Breast epithelium (tissue), 3 donors: ENCODE data around the gene NR1H2.

Experiments
- POLR2A ChIP-seq: fragments of 450-650 bp; IDR thresholded peaks from one replicate; pipeline ENCODE4 v1.6.1; 2016; ENCODE audit warnings: antibody characterized with exemption, mild to moderate bottlenecking, moderate library complexity
- POLR2AphosphoS5 ChIP-seq, 3 donors: sonication (generic); formaldehyde crosslinking; IDR thresholded peaks; one replicate each; pipeline ENCODE4 v1.6.1; 2017; ENCODE audit warnings: antibody characterized with exemption in 3 of 3
- TF ChIP-seq, protein P1 (sequence below), 3 donors: fragments of 450-650 bp; IDR thresholded peaks; one replicate each; pipeline ENCODE4 v1.5.1; 2016 to 2017; ENCODE audit warnings: antibody characterized with exemption in 3 of 3, mild to moderate bottlenecking in 3 of 3, moderate library complexity in 3 of 3

DNA sequence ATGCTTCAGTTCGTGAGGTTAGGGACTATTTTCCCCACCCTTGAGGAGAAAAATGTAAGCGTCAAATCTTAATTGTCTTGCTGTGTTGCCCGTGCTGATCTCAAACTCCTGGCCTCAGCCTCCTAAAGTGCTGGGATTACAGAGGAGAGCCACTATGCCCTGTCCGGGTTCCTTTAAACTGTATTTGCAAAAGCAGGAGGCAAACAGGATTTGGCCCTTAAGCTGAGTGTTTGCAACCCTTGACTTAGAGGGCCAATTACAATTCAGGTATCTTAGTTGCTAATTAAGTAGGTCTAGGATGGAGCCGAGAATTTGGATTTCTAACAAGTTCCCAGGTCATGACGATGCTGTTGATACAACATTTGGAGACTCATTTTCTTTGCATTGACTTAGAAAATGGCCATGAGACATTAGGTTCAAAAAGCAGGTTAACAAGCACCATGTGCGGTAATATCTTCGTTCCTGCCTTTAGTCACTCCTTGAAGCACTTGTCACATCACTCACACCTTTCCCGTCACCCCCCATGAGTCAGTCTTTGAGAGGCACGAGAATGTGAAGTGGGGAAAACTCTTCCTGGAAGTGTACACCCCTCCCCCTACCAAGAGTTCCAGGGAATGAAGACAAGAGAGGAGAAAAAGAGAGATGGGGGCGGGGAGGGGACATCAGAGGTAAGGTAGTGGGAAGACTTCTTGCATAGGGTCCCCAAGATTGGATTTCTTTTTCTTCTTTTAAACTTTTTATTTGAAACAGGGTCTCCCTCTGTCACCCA is 13.4 kb upstream of the NR1H2 start:
- TF ChIP-seq, protein P1, sequence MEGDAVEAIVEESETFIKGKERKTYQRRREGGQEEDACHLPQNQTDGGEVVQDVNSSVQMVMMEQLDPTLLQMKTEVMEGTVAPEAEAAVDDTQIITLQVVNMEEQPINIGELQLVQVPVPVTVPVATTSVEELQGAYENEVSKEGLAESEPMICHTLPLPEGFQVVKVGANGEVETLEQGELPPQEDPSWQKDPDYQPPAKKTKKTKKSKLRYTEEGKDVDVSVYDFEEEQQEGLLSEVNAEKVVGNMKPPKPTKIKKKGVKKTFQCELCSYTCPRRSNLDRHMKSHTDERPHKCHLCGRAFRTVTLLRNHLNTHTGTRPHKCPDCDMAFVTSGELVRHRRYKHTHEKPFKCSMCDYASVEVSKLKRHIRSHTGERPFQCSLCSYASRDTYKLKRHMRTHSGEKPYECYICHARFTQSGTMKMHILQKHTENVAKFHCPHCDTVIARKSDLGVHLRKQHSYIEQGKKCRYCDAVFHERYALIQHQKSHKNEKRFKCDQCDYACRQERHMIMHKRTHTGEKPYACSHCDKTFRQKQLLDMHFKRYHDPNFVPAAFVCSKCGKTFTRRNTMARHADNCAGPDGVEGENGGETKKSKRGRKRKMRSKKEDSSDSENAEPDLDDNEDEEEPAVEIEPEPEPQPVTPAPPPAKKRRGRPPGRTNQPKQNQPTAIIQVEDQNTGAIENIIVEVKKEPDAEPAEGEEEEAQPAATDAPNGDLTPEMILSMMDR (IDR thresholded peaks at IDR 0.05): no peak
- TF ChIP-seq POLR2A (no peak), POLR2AphosphoS5 (IDR thresholded peaks at IDR 0.05) (no peak)
